Gastrocnemius medialis (tissue), 4 donors: ENCODE data around the gene ATXN1.

Experiments
- CTCF ChIP-seq, 5 experiments: fragments of 450-650 bp in 3 of 5; fragments of 200-600 bp in 2 of 5; sonication (generic) in 2 of 5; IDR thresholded peaks in 4 of 5; conservative IDR thresholded peaks in 1 of 5; 1 replicate in 4 of 5; 2 replicates in 1 of 5; pipeline ENCODE4 v1.5.1; 2016 to 2019; ENCODE audit warnings: antibody characterized with exemption in 5 of 5, mild to moderate bottlenecking in 3 of 5, moderate library complexity in 3 of 5
- POLR2A ChIP-seq, 2 donors: fragments of 450-650 bp; IDR thresholded peaks; one replicate each; pipeline ENCODE4 v1.6.1; 2017; ENCODE audit warnings: antibody characterized with exemption in 2 of 2, mild to moderate bottlenecking in 2 of 2, moderate library complexity in 2 of 2

GRCh38 chr6:16723826-16724225, 37.4 kb downstream of the ATXN1 start:
- no peak for TF ChIP-seq CTCF (IDR thresholded peaks at IDR 0.05 in 4 of 5, conservative IDR thresholded peaks at IDR 0.05 in 1 of 5)
- TF ChIP-seq POLR2A (IDR thresholded peaks at IDR 0.05), result no peak
